NT2/D1 (cell line): ENCODE measurements around the gene IMMT.

Experiments
- DNase-seq: peaks from one replicate; pipeline ENCODE4 v3.0.0-alpha.2; 2011; ENCODE audit warnings: low read depth, low spot score
- H3K27me3 ChIP-seq: 2 replicates; pipeline ENCODE4 v1.6.0; 2011; ENCODE audit warnings: mild to moderate bottlenecking; ENCODE audit not compliant: insufficient read length, insufficient read depth
- H3K36me3 ChIP-seq: 2 replicates; pipeline ENCODE4 v1.6.1; 2011; ENCODE audit warnings: mild to moderate bottlenecking, low read length, mixed read lengths; ENCODE audit not compliant: insufficient read depth, insufficient read length
- H3K4me1 ChIP-seq: 2 replicates; pipeline ENCODE4 v1.5.1; 2011; ENCODE audit not compliant: insufficient read depth, insufficient read length
- H3K4me3 ChIP-seq: 2 replicates; pipeline ENCODE4 v1.5.1; 2011; ENCODE audit warnings: low read depth; ENCODE audit not compliant: insufficient read length
- H3K9ac ChIP-seq: 2 replicates; pipeline ENCODE4 v1.6.0; 2011; ENCODE audit warnings: low read depth; ENCODE audit not compliant: insufficient read length
- H3K9me3 ChIP-seq: 2 replicates; pipeline ENCODE4 v1.5.1; 2011; ENCODE audit warnings: mild to moderate bottlenecking, low read length; ENCODE audit not compliant: insufficient read depth
- SUZ12 ChIP-seq: IDR thresholded peaks from 2 replicates; pipeline ENCODE4 v1.6.1; 2011; ENCODE audit not compliant: insufficient read length, insufficient read depth; ENCODE audit errors: extremely low read depth
- YY1 ChIP-seq: IDR thresholded peaks from 2 replicates; pipeline ENCODE4 v1.6.1; 2011; ENCODE audit not compliant: insufficient read length, insufficient read depth
- ZNF274 ChIP-seq: IDR thresholded peaks from 2 replicates; pipeline ENCODE4 v1.6.1; 2011; ENCODE audit warnings: mild to moderate bottlenecking, low read depth, low read length

The IMMT gene

GRCh38 chr2:86216575-86217555 lies 21.6 kb upstream of the IMMT start:
- no peak for TF ChIP-seq ZNF274
- Histone ChIP-seq H3K27me3 (no peaks in the 10 kb centered on the region), H3K9ac (no peak overlapping the region), H3K4me1 (peaks cover 4% of the 10 kb centered on the region), H3K9me3 (no peaks in the 10 kb centered on the region), H3K4me3 (no peak overlapping the region), H3K36me3 (peaks cover 17% of the 10 kb centered on the region)
- DNase-seq: no peak

GRCh38 chr2:86214503-86214832 lies 19.2 kb upstream of the IMMT start:
- peaks cover 37% of the 10 kb centered on the region for H3K36me3 ChIP-seq
- no peak overlapping the region for H3K9ac ChIP-seq
- no peaks in the 10 kb centered on the region for H3K9me3 ChIP-seq
- no peak for DNase-seq
- H3K4me3 ChIP-seq: no peak overlapping the region
- no peaks in the 10 kb centered on the region for H3K4me1 ChIP-seq
- no peaks in the 10 kb centered on the region for H3K27me3 ChIP-seq
- no peak for TF ChIP-seq YY1
- TF ChIP-seq ZNF274: no peak
- no peak for TF ChIP-seq SUZ12

- no peak for DNase-seq
- Histone ChIP-seq H3K9me3 (no peaks in the 10 kb centered on the region), H3K9ac (no peak overlapping the region), H3K4me3 (no peak overlapping the region), H3K36me3 (peaks cover 42% of the 10 kb centered on the region), H3K27me3 (no peaks in the 10 kb centered on the region), H3K4me1 (no peaks in the 10 kb centered on the region)
- TF ChIP-seq ZNF274 (no peak), YY1 (no peak), SUZ12 (no peak)
Observed at GRCh38 chr2:86213699-86214502, 18.6 kb upstream of the IMMT start.

- no peaks in the 10 kb centered on the region for H3K9me3 ChIP-seq
- peaks cover 50% of the 10 kb centered on the region for H3K36me3 ChIP-seq
- TF ChIP-seq SUZ12: no peak
- no peak for TF ChIP-seq YY1
- TF ChIP-seq ZNF274: no peak
- H3K4me1 ChIP-seq: no peaks in the 10 kb centered on the region
- no peaks in the 10 kb centered on the region for H3K27me3 ChIP-seq
- no peak overlapping the region for H3K4me3 ChIP-seq
- H3K9ac ChIP-seq: no peak overlapping the region
- DNase-seq: no peak
Observed at GRCh38 chr2:86213056-86213455, 17.8 kb upstream of the IMMT start.

GRCh38 chr2:86211796-86212188 lies 16.5 kb upstream of the IMMT start:
- Histone ChIP-seq H3K4me1 (no peaks in the 10 kb centered on the region), H3K27me3 (no peaks in the 10 kb centered on the region), H3K36me3 (peaks cover 62% of the 10 kb centered on the region)

DNA sequence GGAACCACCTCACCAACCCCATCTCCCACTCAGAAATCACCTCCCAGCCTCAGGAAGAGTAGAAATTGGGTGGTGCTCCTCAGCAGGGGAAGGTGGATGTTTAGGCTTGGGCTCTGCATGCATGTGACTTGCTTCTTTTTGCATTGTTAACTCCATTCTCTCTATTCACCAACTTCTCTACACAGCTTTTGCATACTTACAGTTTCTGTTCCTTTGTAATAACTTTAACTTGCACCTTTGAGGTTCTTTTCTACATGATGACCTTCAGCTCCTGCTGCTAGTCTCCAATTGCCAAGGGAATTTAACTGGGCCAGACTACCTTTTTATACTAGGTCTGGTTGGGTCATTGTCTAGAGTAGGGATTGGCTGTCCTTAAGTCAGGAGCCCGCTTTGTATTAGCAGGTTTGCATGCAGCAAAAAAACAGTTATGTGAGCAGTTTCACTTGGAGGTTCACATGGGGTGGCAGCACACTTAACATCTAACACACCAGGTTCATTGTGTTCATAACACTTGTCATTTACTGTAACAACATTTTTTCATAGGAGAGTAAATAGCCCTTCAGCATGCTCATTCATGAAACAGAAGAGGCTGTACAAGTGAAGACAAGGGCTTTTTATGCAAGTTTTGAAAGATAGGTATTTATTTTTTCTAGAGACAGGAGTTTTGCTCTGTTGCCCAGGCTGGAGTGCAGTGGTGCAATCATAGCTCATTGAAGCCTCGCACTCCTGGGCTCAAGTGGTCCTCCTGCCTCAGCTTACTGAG lies 16.0 kb upstream of the IMMT start:
- Histone ChIP-seq H3K27me3 (no peaks in the 10 kb centered on the region), H3K4me3 (no peak overlapping the region), H3K9me3 (no peaks in the 10 kb centered on the region), H3K36me3 (peaks cover 68% of the 10 kb centered on the region), H3K4me1 (no peaks in the 10 kb centered on the region), H3K9ac (no peak overlapping the region)
- TF ChIP-seq ZNF274 (no peak), SUZ12 (no peak), YY1 (no peak)
- no peak for DNase-seq

More at GRCh38 chr2:86211796-86212188, 16.5 kb upstream of the IMMT start:
- Histone ChIP-seq H3K4me3 (no peak overlapping the region), H3K9ac (no peak overlapping the region), H3K9me3 (no peaks in the 10 kb centered on the region)
- TF ChIP-seq SUZ12 (no peak), YY1 (no peak), ZNF274 (no peak)
- no peak for DNase-seq
